SK-N-SH treated with all-trans-retinoic acid at 6 μM for 48 hours (cell line): ENCODE results near the gene P2RX2.

Source experiments
- ARNTL ChIP-seq: fragments of 450-650 bp; formaldehyde crosslinking; IDR thresholded peaks from 2 replicates; pipeline ENCODE4 v1.5.0; 2020; ENCODE audit warnings: low read depth, mild to moderate bottlenecking, moderate library complexity, borderline replicate concordance
- ISL1 ChIP-seq: fragments of 250-450 bp; sonication (Bioruptor Pico); IDR thresholded peaks from 2 replicates; pipeline ENCODE4 v2.1.2; 2022; ENCODE audit warnings: mild to moderate bottlenecking, moderate library complexity
- OSR1 ChIP-seq: fragments of 250-450 bp; sonication (Bioruptor Pico); IDR thresholded peaks from 2 replicates; pipeline ENCODE4 v1.8.0; 2022; ENCODE audit warnings: moderate library complexity, mild to moderate bottlenecking, inconsistent platforms
- PATZ1 ChIP-seq: fragments of 250-450 bp; sonication (Bioruptor Pico); IDR thresholded peaks from 2 replicates; pipeline ENCODE4 v1.8.0; 2020; ENCODE audit warnings: mild to moderate bottlenecking, moderate library complexity, borderline replicate concordance
- POU6F1 ChIP-seq: fragments of 250-450 bp; sonication (Bioruptor Pico); IDR thresholded peaks from 2 replicates; pipeline ENCODE4 v1.8.0; 2021; ENCODE audit warnings: low read depth, mild to moderate bottlenecking, moderate library complexity, borderline replicate concordance
- RARB ChIP-seq: fragments of 250-450 bp; sonication (Bioruptor Pico); IDR thresholded peaks from 2 replicates; pipeline ENCODE4 v1.8.0; 2021; ENCODE audit warnings: mild to moderate bottlenecking, moderate library complexity
- TCF4 ChIP-seq: fragments of 250-450 bp; sonication (Bioruptor Pico); IDR thresholded peaks from 2 replicates; pipeline ENCODE4 v1.8.0; 2021; ENCODE audit warnings: mild to moderate bottlenecking, moderate library complexity, borderline replicate concordance
- TOX ChIP-seq: fragments of 250-450 bp; sonication (Bioruptor Pico); IDR thresholded peaks from 2 replicates; pipeline ENCODE4 v1.8.0; 2021; ENCODE audit warnings: mild to moderate bottlenecking, moderate library complexity, borderline replicate concordance
- ZFP3 ChIP-seq: fragments of 250-450 bp; sonication (Bioruptor Pico); IDR thresholded peaks from 2 replicates; pipeline ENCODE4 v1.5.0; 2020; ENCODE audit warnings: mild to moderate bottlenecking, moderate library complexity
- ZFP30 ChIP-seq: fragments of 450-650 bp; formaldehyde crosslinking; IDR thresholded peaks from 2 replicates; pipeline ENCODE4 v1.5.0; 2022; ENCODE audit warnings: mild to moderate bottlenecking, moderate library complexity

GRCh38 chr12:132665794-132666193 is 47.2 kb downstream of the P2RX2 start:
- TF ChIP-seq TOX (CRISPR knock-in tag) (no peak), ZFP3 (CRISPR knock-in tag) (no peak), ARNTL (CRISPR knock-in tag) (no peak), ZFP30 (CRISPR knock-in tag) (no peak), OSR1 (CRISPR knock-in tag) (no peak), POU6F1 (CRISPR knock-in tag) (no peak), ISL1 (CRISPR knock-in tag) (no peak), PATZ1 (CRISPR knock-in tag) (no peak), TCF4 (CRISPR knock-in tag) (no peak), RARB (CRISPR knock-in tag) (no peak)
